Measurements from ENCODE around the gene SUCLA2.

GRCh38 chr13:47903836-47904235 lies 97.2 kb downstream of the SUCLA2 start:
- no peak for TF ChIP-seq CTCF (optimal IDR thresholded peaks at IDR 0.05 in 1 of 3, IDR thresholded peaks at IDR 0.05 in 1 of 3, conservative IDR thresholded peaks at IDR 0.05 in 1 of 3; ENCODE audit: extremely low read depth in 1 of 3, insufficient read depth in 2 of 3, low read length in 3 of 3)
- TF ChIP-seq EZH2 (IDR thresholded peaks at IDR 0.05; ENCODE audit: low read length), result no peak

Data from keratinocyte (primary cell).